ENCODE measurements around the gene MTR.

The MTR gene

DNA sequence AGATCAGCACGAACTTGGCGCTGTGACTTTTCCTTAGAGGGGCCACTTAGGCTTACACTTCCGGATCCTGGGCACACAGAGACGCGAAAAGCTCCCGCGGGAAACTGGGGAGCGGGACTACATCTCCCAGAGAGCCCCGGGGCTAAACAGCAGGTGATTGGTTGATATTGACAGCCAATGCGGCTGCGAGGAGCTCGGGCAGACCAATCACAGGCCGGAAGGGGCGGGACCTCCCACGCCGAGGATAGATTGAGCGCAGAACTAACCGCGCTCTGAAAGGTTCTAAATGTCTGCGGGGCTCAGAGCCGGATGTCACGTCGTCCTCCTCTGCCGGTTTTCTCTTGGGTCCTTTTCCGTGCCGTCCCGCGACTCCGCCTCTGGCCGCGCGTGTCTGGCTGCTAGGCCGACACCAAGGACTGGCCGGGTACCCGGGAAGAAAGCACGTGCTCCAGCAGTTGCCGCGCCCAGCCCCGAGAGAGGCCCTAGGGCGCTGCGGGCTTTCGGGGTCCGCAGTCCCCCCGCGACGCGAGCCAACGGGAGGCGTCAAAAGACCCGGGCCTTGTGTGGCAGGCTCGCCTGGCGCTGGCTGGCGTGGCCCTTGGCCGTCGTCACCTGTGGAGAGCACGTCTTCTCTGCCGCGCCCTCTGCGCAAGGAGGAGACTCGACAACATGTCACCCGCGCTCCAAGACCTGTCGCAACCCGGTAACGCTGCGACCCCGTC, at the start of gene MTR:
Gene MTR (plus strand): TSS at position 258 of the 722 bp plus-strand sequence. CDS start 412 bp downstream, at position 670.
- DNase-seq = peak; percentile 97

DNA sequence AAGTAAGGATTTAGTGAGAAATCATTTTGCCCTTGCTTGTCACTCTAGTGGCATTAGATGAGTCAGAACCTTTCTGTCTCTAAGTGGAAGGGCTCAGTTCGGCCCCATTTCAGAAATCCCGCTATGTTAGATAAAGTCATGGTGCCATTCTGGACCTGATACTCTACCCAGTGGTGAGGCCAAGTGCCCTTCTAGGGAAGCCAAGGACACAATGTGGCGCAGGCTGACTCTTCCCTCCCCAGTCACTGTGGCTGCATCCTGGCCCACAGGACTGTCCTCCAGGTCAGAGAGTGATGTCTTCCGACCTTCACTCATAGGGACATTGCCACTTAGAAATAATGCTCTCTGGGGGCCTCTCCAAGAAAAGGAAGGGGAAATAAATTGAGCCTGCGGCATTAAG, 48.3 kb upstream of the MTR start:
- DNase-seq = no peak

DNA sequence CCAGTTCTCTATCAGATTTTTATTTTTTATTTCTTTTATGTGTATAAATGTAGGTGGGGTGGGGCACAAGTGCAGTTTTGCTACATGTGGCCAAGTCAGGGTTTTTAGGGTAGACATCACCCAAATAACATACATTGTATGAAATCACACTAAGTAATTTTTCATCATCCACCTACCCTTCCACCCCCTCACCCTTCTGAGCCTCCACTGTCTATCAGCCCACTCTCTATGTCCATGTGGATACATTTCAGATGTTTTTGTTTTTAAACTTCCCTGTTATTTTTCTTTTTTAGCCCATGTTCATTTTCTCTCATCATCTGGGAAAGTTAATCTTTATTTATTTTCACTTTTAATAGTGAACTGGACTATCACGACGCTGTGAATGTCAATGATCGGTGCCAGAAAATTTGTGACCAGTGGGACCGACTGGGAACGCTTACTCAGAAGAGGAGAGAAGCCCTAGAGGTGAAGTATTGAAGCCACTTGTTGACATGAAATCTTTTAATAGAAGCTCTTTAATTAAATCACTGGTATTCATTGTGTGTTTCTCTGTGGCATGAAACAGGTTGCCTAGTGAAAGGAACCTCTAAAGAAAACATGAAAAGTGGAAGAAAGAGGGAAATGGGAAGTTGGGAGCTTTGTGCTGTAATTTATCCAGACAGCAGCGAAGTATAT, 47.6 kb upstream of the MTR start:
- no peak for DNase-seq

DNA sequence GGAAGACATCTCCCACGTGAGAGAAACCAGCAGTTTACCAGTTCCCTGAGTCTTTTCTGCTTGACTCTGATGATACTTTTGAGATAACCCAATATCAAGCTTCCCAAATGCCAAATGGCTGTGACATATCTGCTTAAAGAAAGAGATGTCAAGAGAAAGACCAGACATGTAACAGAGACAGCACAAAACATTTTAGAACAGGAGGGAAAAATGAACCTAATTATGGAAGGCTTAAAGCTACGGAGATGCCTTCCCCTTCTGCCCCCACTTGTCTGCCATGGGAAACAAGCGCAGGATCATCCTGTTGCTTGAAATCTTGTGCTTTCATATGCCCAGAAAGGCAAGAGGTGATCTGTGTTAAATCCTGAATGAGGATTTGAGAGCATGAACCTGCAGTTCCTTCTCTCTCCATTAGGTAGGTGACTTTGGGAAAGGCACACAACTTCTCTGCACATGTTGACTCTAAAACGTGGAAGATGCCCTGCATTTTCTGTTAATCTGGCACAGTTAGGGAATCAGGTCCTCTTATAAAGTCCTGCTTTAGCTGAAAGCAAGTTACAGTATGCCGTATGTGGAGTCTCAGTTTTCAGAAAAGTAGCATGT, 46.7 kb upstream of the MTR start:
- no peak for DNase-seq

DNA sequence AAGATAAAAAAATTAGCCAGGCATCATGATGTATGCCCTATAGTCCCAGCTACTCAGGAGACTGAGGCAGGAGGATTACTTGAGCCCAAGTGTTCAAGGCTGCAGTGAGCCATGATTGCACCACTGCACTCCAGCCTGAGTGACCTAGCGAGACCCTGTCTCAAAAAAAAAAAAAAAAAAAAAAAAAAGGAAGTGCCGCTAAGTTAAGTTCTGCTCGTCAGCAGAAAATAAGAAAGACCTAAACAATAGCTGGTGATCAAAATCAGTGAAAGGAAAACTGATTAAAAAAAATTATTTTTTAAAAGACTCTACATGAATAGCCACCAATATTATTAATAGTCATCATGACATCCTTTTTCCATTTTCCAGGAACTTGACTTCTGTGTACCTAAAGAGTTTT, 44.2 kb upstream of the MTR start:
- DNase-seq = no peak

DNA sequence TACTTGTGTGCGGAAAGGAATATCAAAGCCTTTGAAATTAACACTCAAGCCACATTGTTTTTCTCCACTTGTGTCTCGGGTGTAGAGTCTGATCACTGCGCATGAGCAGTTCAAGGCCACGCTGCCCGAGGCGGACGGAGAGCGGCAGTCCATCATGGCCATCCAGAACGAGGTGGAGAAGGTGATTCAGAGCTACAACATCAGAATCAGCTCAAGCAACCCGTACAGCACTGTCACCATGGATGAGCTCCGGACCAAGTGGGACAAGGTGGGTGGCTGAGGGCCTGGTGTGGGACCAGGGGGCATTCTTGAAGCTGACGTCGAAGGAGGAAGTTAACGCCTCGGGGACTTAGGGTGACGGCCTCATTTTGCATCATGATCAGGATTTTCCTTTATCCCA, 43.7 kb upstream of the MTR start:
- DNase-seq = no peak

GRCh38 chr1:236751935-236752334, 43.2 kb upstream of the MTR start:
- DNase-seq = no peak

DNA sequence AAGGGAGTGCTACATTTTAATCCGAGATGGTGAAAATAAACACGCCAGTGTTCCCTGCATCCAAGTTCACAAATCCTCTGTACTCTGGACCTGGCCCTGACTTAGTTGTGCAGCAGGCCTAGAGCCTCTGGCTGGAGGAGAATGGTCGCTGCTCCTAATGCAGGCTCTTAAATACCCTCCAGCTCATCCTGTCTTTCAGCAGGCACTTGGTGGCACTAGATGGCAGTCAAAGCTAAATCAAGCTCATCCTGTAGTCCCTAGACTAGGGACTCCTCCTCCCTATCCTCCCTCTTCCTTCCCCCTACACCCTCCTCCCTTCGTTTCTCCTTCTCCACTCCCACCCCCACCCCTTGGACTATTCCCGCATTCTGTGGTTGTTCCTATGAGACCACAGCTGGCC, 41.6 kb upstream of the MTR start:
- DNase-seq = no peak

DNA sequence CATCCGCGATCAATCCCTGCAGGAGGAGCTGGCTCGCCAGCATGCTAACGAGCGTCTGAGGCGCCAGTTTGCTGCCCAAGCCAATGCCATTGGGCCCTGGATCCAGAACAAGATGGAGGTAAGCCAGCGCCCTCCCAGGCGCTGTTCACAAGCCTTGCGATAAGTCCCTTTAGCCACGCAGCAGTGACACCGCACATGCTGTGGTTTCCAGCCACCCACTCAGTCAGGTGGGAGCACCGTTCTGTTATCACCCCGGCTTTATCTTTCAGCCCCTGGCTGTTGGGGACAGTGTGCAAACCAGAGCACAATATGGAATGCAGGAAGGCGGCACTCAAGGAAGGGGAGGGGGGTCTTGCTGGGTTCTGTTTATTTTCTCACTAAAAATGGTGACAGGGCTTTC, 41.1 kb upstream of the MTR start:
- DNase-seq = no peak

DNA sequence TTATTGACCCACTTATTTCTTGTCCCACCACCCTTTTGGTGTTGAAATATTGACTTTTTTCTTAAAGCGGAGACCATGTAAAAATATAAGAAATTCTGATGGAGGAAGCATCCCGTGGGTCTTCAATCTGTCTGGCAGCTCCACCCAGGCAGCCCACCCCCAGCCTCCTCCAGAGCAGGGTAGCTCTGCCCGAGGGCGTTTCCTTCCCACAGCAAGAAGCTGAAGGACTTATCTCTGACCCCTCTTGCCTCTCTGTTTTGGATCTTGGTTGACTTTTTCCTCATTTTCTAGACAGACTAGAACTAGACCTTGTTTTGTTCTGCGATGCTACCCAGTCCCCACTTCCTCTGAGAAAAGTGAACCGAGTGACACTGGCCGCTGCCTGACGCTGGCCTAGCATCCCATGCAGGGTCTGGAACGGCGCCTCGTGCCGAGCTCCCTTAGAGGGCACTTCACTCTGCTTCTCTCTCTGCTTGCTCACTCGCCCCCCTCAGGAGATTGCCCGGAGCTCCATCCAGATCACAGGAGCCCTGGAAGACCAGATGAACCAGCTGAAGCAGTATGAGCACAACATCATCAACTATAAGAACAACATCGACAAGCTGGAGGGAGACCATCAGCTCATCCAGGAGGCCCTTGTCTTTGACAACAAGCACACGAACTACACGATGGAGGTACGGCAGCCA, 40.4 kb upstream of the MTR start:
- DNase-seq = no peak

DNA sequence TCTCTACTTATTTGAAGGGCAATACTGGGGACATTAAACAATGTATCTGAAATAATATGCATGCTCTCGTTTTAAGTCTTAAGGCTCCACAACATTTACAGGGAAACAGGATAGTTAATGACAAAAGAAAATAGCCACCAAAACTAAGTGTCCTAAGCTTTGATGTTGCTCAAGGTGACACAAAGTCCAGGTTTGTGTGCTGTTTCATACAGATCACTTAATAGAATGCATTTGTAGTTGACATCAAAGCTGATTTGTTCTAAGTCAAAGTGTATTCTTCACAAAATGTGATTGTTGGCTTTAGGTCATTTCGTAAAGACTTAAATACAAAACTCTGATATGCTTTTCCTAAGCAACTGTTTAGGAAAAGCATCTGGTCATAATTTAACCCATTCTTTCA, 37.5 kb upstream of the MTR start:
- DNase-seq = no peak

DNA sequence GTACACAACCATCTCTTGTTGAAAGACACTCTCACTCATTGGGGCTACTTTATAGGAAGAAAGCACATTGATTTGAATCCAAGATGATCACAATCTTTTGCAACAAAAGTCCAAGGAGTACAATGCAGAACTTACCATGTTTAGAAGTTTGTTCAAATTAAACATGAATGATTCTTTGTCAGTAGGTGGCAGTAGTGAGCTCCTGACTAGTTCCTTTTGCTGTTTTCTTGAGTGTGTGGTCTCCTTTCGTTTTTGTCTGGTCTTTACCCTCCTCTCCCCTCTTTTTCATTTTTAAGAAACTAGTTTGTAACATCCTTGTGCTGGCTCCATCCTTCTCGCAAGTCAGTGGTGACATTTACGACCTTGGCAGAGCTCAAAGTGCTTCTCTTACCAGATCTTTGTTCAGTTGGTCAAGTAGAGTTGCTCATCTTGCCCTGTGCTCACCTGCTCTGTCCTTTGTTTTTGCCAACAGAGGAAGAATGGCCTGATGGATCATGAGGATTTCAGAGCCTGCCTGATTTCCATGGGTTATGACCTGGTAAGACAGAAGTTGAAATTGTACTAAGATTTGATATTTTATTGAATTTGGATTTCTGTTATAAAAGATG, 35.7 kb upstream of the MTR start:
- peak; percentile 52 for DNase-seq

GRCh38 chr1:236760480-236760879, 34.6 kb upstream of the MTR start:
- DNase-seq = no peak

DNA sequence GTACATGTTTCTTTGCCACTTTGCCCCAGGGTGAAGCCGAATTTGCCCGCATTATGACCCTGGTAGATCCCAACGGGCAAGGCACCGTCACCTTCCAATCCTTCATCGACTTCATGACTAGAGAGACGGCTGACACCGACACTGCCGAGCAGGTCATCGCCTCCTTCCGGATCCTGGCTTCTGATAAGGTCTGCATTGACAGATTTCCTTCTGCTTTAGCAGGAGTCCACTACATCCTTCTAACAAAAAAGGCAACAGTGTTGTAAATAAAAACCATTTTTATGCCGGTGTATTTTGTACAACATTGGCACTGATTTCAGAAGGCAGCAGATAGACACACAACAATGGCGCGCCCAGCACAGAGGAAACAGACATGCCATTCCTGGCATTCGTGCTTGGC, 34.1 kb upstream of the MTR start:
- no peak for DNase-seq

DNA sequence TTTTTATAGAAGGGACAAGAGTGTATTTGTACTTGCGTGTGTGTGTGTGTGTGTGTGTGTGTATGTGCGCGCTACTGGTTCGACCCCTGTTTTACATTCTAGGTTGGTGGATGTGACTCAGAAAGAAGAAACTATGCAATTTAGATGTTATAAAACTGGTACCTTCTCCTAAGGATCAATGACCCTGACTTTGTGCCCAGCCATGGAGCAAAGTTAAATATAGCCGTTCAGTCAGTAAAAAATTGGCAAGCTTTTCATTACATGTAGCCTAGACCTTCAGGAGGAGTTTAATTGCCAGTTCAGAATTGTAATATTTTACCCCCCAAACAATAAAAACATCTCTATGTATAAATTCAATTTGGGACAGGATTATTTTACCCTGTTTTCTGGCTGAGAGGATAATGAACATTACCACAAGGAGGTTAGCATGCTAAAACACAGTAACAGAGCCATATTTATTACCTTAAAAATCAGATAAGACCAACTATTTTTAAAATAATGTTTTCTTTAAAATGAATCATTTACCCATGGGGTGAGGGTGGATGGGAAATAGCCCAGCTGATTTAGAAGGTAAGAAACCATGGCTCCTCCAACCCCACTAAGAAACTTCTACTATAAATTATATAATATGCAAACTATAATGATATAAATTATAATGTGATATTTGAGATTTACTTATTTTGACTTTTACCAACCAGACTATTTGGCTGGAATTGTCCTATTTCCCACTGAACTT, 33.5 kb upstream of the MTR start:
- DNase-seq = no peak

- DNase-seq = no peak
Measured at GRCh38 chr1:236762410-236762809, 32.7 kb upstream of the MTR start.

DNA sequence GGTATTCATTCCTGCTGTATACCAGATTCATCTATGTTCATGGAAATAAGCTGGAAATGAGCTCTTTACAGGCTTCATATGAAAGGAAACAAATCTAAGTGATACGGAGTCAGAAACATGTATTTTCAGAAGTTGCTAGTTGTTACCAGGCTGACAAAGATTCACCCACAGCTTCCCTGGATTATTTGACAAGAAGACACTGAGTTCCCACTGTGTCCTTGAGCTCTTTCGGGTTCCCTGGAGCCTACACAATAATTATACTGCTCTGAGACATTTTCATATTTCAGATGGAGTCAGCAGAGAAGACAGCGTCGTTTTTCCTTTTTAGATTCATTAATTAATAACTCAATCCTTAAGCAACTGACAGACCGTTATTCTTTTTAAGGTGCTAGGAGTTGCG, 29.3 kb upstream of the MTR start:
- DNase-seq = no peak

- DNase-seq = no peak
Measured at GRCh38 chr1:236766506-236766905, 28.6 kb upstream of the MTR start.

DNA sequence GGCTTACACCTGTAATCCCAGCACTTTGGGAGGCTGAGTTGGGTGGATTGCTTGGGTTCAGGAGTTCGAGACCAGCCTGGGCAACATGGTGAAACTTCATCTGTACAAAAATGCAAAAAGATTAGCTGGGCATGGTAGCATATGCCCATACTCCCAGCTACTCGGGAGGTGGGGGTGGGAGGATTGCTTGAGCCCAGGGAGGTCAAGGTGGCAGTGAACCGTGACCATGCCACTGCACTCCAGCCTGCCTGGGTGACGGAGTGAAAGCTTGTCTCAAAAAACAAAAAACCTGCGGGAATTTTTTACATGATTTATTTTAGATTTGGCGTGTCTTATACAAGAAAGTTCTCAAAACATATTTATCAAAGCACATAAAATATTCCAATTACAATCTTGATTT, 27.8 kb upstream of the MTR start:
- DNase-seq = no peak

DNA sequence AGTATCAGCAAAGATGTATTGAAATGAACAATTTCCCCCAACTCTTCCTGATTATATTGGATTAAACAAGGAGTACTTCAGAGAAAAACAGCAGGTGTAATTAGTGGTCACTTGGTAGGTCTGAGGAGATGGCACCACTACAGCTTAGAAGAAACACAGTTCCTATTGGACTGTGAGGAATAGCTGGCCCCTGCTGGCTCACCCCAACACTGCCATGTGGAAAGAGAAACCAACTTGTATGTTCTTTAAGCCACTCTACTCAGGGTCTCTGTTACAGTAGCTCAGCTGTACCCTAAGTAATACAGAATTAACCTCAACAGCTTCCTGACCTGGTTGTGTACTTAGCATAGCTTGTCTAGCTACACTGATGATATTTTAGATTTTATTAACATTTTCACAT, 26.5 kb upstream of the MTR start:
- DNase-seq = no peak

GRCh38 chr1:236773919-236774318, 21.2 kb upstream of the MTR start:
- DNase-seq = no peak

DNA sequence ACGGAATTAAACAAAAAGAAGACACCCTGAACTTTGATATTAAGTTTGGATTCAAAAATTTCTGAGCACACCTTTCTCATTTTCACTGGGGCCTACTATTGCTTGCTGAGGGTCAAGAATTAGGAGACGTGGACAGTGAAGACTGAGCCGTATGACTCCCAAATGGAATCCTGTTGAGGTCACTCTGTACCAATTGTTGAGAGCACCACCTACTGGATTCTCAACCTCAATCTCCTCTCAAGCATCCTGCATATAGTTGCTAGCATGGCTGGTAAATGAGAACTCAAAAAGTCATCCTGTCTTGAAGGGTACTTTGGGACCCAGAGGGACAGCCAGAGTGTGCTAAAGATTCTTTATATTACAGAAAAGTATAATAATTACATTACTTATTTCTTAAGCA, 20.2 kb upstream of the MTR start:
- no peak for DNase-seq

DNA sequence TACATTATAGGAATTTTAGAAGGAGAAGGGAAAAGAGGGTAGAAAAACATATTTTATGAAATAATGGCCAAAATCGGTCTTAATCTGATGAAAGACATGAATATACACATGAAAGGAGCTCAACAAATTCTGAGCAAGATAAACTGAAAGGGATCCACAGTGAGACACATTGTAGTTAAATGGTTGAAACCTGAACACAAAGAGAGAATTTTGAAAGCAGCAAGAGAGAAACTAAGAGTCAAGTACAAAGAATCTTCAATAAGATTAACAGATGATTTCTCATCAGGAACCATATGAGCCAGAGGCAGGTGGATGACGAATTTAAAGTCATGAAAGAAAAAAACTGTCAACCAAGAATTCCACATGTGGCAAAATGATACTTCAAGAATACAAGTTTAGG, 15.8 kb upstream of the MTR start:
- no peak for DNase-seq

Measured in CD4-positive, alpha-beta T cell treated with Interleukin-12 subunit alpha and Interleukin-12 subunit beta, for 1 hour (primary cell).